CD14-positive monocyte (primary cell): ENCODE data around the gene MAB21L1. TPM values are rescaled to one million over a fixed set of nuclear protein-coding genes. Genes with fewer than 3 reads are reported as not detected.

Experiments used
- DNase-seq, 3 donors: peaks; one replicate each; pipeline ENCODE4 v3.0.0-alpha.2; 2011 to 2022
- H2AFZ ChIP-seq: 2 replicates; pipeline ENCODE4 v1.6.0; 2012; ENCODE audit warnings: mild to moderate bottlenecking, low read depth, low read length, inconsistent platforms; ENCODE audit not compliant: insufficient read depth, poor library complexity, severe bottlenecking
- H3K27ac ChIP-seq, 2 donors: 1 replicate in 1 of 2; 2 replicates in 1 of 2; pipeline ENCODE4 v1.5.1; 2012 to 2013; ENCODE audit warnings: low read length in 2 of 2, control low read depth in 1 of 2, inconsistent platforms in 1 of 2, low read depth in 1 of 2, mild to moderate bottlenecking in 1 of 2
- H3K27me3 ChIP-seq, 2 donors: one replicate each; pipeline versions ENCODE4 v1.6.0 to v1.6.1; 2011 to 2013; ENCODE audit warnings: low read length in 2 of 2; ENCODE audit not compliant: control insufficient read depth in 2 of 2, insufficient read depth in 2 of 2
- H3K36me3 ChIP-seq, 2 donors: replicated peaks in 1 of 2; 1 replicate in 1 of 2; 2 replicates in 1 of 2; pipeline versions ENCODE4 v1.5.1 to v1.6.1; 2012 to 2013; ENCODE audit warnings: low read length in 2 of 2, control low read depth in 1 of 2, inconsistent platforms in 1 of 2, mild to moderate bottlenecking in 1 of 2; ENCODE audit not compliant: insufficient read depth in 2 of 2, control insufficient read depth in 1 of 2
- H3K4me1 ChIP-seq, 2 donors: 1 replicate in 1 of 2; 2 replicates in 1 of 2; pipeline versions ENCODE4 v1.5.1 to v1.6.1; 2012 to 2013; ENCODE audit warnings: low read length in 2 of 2, control low read depth in 1 of 2, inconsistent platforms in 1 of 2, mild to moderate bottlenecking in 1 of 2, moderate library complexity in 1 of 2; ENCODE audit not compliant: insufficient read depth in 2 of 2, control insufficient read depth in 1 of 2
- H3K4me2 ChIP-seq: replicated peaks from 2 replicates; pipeline ENCODE3; 2012; ENCODE audit warnings: low read length, moderate library complexity, mild to moderate bottlenecking; ENCODE audit not compliant: poor library complexity, severe bottlenecking; ENCODE audit errors: extremely low read depth
- H3K4me3 ChIP-seq, 3 experiments: fragments of 200-600 bp in 1 of 3; sonication (generic) in 1 of 3; replicated peaks in 1 of 3; 1 replicate in 2 of 3; 2 replicates in 1 of 3; pipeline ENCODE4 v1.5.1; 2011 to 2013; ENCODE audit warnings: low read length in 3 of 3, mild to moderate bottlenecking in 3 of 3, control low read depth in 2 of 3, low read depth in 2 of 3, inconsistent platforms in 1 of 3, moderate library complexity in 1 of 3
- H3K79me2 ChIP-seq: 2 replicates; pipeline ENCODE4 v1.6.0; 2012; ENCODE audit warnings: mild to moderate bottlenecking, control low read depth, inconsistent platforms, low read length, moderate library complexity; ENCODE audit not compliant: insufficient read depth
- H3K9ac ChIP-seq: 2 replicates; pipeline ENCODE4 v1.6.0; 2017; ENCODE audit warnings: low read length, mild to moderate bottlenecking; ENCODE audit not compliant: insufficient read depth, poor library complexity, severe bottlenecking
- H3K9me3 ChIP-seq, 2 donors: replicated peaks in 1 of 2; 1 replicate in 1 of 2; 2 replicates in 1 of 2; pipeline versions ENCODE4 v1.5.1 to v1.6.1; 2012 to 2013; ENCODE audit warnings: low read length in 2 of 2, control low read depth in 1 of 2; ENCODE audit not compliant: control insufficient read depth in 1 of 2, insufficient read depth in 1 of 2
- H4K20me1 ChIP-seq: 2 replicates; pipeline ENCODE4 v1.6.0; 2012; ENCODE audit warnings: mild to moderate bottlenecking, low read length, control low read depth, moderate library complexity; ENCODE audit not compliant: insufficient read depth
- H3K27ac Mint-ChIP-seq, 7 donors: one replicate each; pipeline ENCODE4 v1.8.0; 2020; ENCODE audit warnings: mild to moderate bottlenecking in 7 of 7, mixed read lengths in 7 of 7, moderate library complexity in 6 of 7, inconsistent platforms in 2 of 7
- H3K27me3 Mint-ChIP-seq, 3 donors: one replicate each; pipeline ENCODE4 v1.8.0; 2021 to 2022; ENCODE audit warnings: low read depth in 3 of 3, mild to moderate bottlenecking in 3 of 3, mixed read lengths in 3 of 3, moderate library complexity in 3 of 3, inconsistent platforms in 1 of 3
- H3K36me3 Mint-ChIP-seq, 2 donors: one replicate each; pipeline ENCODE4 v1.8.0; 2020; ENCODE audit warnings: mixed read lengths in 2 of 2, inconsistent platforms in 1 of 2, mild to moderate bottlenecking in 1 of 2
- H3K4me1 Mint-ChIP-seq: one replicate; pipeline ENCODE4 v1.8.0; 2020; ENCODE audit warnings: mild to moderate bottlenecking, mixed read lengths
- H3K4me3 Mint-ChIP-seq, 2 donors: one replicate each; pipeline ENCODE4 v1.8.0; 2020; ENCODE audit warnings: mild to moderate bottlenecking in 2 of 2, mixed read lengths in 2 of 2, moderate library complexity in 1 of 2
- H3K9me3 Mint-ChIP-seq, 7 donors: one replicate each; pipeline ENCODE4 v1.8.0; 2020 to 2022; ENCODE audit warnings: mixed read lengths in 7 of 7, mild to moderate bottlenecking in 6 of 7, moderate library complexity in 6 of 7, inconsistent platforms in 2 of 7
- CTCF ChIP-seq: fragments of 200-600 bp; IDR thresholded peaks from one replicate; pipeline ENCODE4 v1.8.0; 2022; ENCODE audit warnings: antibody characterized with exemption, mild to moderate bottlenecking
- WGBS: methylation state at CpG from one replicate; pipeline ENCODE4 v1.1.5; 2013; ENCODE audit warnings: missing lambda C conversion rate; ENCODE audit not compliant: insufficient coverage; 5-methylcytosine and 5-hydroxymethylcytosine counted together
- intact Hi-C, 2 donors: fragments of 100-400 bp; cut with micrococcal nuclease; formaldehyde crosslinking; loops; one replicate each; pipeline versions ENCODE4 v1.15.0 to v1.15.1; 2023
- polyA plus RNA-seq, 3 donors: library from polyadenylated mRNA; depleted of rRNA in 1 of 3; unstranded in 2 of 3; stranded (reverse) in 1 of 3; fragments of 300-500 nt in 2 of 3; fragments of >200 nt in 1 of 3; fragmentation: Illumina TruSeq in 2 of 3; gene quantifications; 1 replicate in 2 of 3; 2 replicates in 1 of 3; pipeline ENCODE4 v1.2.3, GENCODE V29; 2012 to 2021

MAB21L1 gene
- polyA plus RNA-seq, 3 donors, result not detected

- peaks cover 4 to 15% of the 10 kb centered on the region in 2 donors for H3K36me3 Mint-ChIP-seq
- no peak for TF ChIP-seq CTCF
- no peak overlapping the region for H3K27ac Mint-ChIP-seq
- Histone ChIP-seq H3K27me3 (peaks cover 71 to 94% of the 10 kb centered on the region in 2 donors), H3K27ac (no peak overlapping the region), H3K4me1 (peaks cover 20 to 21% of the 10 kb centered on the region in 2 donors), H2AFZ (no peak overlapping the region), H3K79me2 (no peaks in the 10 kb centered on the region), H3K9me3 (peaks cover 0 to 17% of the 10 kb centered on the region in 2 donors), H3K36me3 (no peaks in the 10 kb centered on the region), H3K4me2 (no peak overlapping the region), H3K4me3 (no peak overlapping the region), H4K20me1 (no peaks in the 10 kb centered on the region), H3K9ac (no peak overlapping the region)
- intact Hi-C loops, result no loop called here
- H3K9me3 Mint-ChIP-seq, result peaks cover 0 to 29% (median 19%) of the 10 kb centered on the region in 7 donors
- WGBS, result no CpG with 5 or more reads among the region's 5 CpGs
- H3K27me3 Mint-ChIP-seq, result peaks cover 77 to 84% (median 79%) of the 10 kb centered on the region in 3 donors
- peaks cover 30% of the 10 kb centered on the region for H3K4me1 Mint-ChIP-seq
- DNase-seq, result no peak
- H3K4me3 Mint-ChIP-seq, result peak overlapping the region in 1 of 2 donors; percentile 96
Measured at GRCh38 chr13:35477386-35477946, 977 bp upstream of the MAB21L1 start.

GRCh38 chr13:35475212-35475959 is 1.1 kb downstream of the MAB21L1 start:
- Histone ChIP-seq H3K4me1 (peaks cover 26 to 27% of the 10 kb centered on the region in 2 donors), H3K9me3 (peaks cover 0 to 34% of the 10 kb centered on the region in 2 donors), H4K20me1 (no peaks in the 10 kb centered on the region), H3K4me2 (peak overlapping the region; percentile 77), H3K4me3 (peak overlapping the region; percentile 29 to 68 (median 40)), H3K27ac (no peak overlapping the region), H3K79me2 (no peaks in the 10 kb centered on the region), H3K9ac (no peak overlapping the region), H3K36me3 (no peaks in the 10 kb centered on the region), H2AFZ (peak overlapping the region; percentile 52), H3K27me3 (peaks cover 85 to 100% of the 10 kb centered on the region in 2 donors)
- Mint-ChIP-seq H3K36me3 (peaks cover 4 to 15% of the 10 kb centered on the region in 2 donors), H3K27me3 (peaks cover 89 to 95% (median 90%) of the 10 kb centered on the region in 3 donors), H3K9me3 (peaks cover 0 to 34% (median 24%) of the 10 kb centered on the region in 7 donors), H3K27ac (no peak overlapping the region), H3K4me1 (peaks cover 40% of the 10 kb centered on the region), H3K4me3 (peak overlapping the region; percentile 82 to 96)
- WGBS, result 13% methylated on average over 45 of the region's 47 CpGs
- no peak for TF ChIP-seq CTCF
- peak in 1 of 3 donors; percentile 15 for DNase-seq
- intact Hi-C loops, result no loop called here
